Spleen (tissue), 7 donors: ENCODE measurements around the gene DENND1A.

ENCODE experiments used
- POLR2A ChIP-seq, 3 donors: fragments of 450-650 bp; IDR thresholded peaks; one replicate each; pipeline ENCODE4 v1.5.1; 2017; ENCODE audit warnings: antibody characterized with exemption in 3 of 3, mild to moderate bottlenecking in 1 of 3
- POLR2AphosphoS5 ChIP-seq, 3 donors: sonication (generic); formaldehyde crosslinking; IDR thresholded peaks; one replicate each; pipeline ENCODE4 v1.5.1; 2017; ENCODE audit warnings: antibody characterized with exemption in 3 of 3
- TF ChIP-seq, protein P1 (sequence below), 11 experiments: fragments of 200-600 bp in 7 of 11; fragments of 450-650 bp in 4 of 11; sonication (generic) in 4 of 11; IDR thresholded peaks in 8 of 11; conservative IDR thresholded peaks in 3 of 11; 1 replicate in 7 of 11; 2 replicates in 4 of 11; pipeline versions ENCODE4 v1.4.0 to v1.8.0; 2016 to 2021; ENCODE audit warnings: antibody characterized with exemption in 11 of 11, inconsistent platforms in 4 of 11, mild to moderate bottlenecking in 1 of 11
- donor health status: DM: no; HTN: no; CAD: no; lungs with moderate emphysema.
- donor health status: DM: no; HTN: no; CAD: no.
- donor health status: DM: no; HTN: no; CAD: no.

DNA sequence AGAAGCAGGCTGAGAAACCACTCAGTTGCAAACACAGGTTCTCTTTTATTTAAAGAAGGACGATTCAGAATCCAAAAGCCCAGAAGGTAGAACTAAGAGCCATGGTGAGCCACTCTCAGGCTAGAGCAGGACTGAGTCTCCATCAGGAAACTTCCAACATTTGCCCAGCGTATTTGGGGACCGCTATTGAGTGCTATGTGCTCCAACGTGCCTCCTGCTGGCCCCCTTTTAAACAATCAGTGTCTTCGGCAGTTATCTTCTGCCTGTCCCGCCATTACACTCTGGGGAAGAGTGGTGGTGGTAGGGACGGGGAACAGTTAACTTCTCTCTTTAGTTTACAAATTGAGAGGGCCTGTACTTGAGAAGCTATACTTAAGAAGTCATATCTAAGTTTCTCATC, 78.1 kb downstream of the DENND1A start:
- TF ChIP-seq, protein P1, sequence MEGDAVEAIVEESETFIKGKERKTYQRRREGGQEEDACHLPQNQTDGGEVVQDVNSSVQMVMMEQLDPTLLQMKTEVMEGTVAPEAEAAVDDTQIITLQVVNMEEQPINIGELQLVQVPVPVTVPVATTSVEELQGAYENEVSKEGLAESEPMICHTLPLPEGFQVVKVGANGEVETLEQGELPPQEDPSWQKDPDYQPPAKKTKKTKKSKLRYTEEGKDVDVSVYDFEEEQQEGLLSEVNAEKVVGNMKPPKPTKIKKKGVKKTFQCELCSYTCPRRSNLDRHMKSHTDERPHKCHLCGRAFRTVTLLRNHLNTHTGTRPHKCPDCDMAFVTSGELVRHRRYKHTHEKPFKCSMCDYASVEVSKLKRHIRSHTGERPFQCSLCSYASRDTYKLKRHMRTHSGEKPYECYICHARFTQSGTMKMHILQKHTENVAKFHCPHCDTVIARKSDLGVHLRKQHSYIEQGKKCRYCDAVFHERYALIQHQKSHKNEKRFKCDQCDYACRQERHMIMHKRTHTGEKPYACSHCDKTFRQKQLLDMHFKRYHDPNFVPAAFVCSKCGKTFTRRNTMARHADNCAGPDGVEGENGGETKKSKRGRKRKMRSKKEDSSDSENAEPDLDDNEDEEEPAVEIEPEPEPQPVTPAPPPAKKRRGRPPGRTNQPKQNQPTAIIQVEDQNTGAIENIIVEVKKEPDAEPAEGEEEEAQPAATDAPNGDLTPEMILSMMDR (IDR thresholded peaks at IDR 0.05 in 8 of 11, conservative IDR thresholded peaks at IDR 0.05 in 3 of 11), result no peak
- no peak for TF ChIP-seq POLR2A (IDR thresholded peaks at IDR 0.05)
- TF ChIP-seq POLR2AphosphoS5 (IDR thresholded peaks at IDR 0.05), result no peak
